ENCODE measurements around the gene LDLRAD2.

LDLRAD2 gene

DNA sequence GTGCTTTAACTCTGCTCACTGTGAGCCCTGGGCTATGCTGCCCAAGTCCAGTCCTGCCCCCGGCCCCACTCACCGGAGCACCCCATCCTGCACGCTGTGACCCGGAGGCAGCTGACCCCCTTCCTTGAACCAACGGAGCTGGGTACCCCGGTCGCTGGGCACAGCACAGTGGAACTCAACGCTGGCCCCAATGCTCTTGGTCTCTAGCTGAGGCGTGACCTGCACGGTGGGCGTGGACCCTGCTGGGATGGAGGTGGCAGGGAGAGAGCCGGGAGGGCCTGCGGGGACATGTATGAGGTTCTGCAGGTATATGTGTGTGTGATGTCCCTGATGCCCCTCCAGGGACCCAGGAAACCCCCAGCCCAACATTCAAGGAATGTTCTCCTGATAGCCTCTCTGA is 24.7 kb downstream of the LDLRAD2 start:
- intact Hi-C loops (cut with DNase I) = no loop called here

DNA sequence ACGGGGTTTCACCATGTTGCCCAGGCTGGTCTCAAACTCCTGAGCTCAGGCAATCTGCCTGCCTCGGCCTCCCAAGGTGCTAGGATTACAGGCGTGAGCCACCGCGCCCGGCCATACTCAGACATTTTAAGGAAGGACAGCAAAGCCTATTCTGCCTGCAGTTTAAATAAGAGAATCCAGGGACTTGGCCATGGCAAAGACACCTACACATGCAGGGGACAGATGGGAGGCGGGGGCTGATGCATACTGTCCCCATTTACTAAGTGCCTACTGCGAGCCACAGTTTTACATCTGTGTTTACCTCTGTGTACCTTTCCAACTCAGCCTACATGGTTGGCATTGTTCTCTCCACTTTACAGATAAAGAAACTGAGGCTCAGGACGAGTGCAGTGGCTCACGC is 25.4 kb downstream of the LDLRAD2 start:
- intact Hi-C loops (cut with DNase I) = no loop called here
- no peak for DNase-seq

More for the DNA sequence above, 24.7 kb downstream of the LDLRAD2 start:
- no peak for DNase-seq

DNA sequence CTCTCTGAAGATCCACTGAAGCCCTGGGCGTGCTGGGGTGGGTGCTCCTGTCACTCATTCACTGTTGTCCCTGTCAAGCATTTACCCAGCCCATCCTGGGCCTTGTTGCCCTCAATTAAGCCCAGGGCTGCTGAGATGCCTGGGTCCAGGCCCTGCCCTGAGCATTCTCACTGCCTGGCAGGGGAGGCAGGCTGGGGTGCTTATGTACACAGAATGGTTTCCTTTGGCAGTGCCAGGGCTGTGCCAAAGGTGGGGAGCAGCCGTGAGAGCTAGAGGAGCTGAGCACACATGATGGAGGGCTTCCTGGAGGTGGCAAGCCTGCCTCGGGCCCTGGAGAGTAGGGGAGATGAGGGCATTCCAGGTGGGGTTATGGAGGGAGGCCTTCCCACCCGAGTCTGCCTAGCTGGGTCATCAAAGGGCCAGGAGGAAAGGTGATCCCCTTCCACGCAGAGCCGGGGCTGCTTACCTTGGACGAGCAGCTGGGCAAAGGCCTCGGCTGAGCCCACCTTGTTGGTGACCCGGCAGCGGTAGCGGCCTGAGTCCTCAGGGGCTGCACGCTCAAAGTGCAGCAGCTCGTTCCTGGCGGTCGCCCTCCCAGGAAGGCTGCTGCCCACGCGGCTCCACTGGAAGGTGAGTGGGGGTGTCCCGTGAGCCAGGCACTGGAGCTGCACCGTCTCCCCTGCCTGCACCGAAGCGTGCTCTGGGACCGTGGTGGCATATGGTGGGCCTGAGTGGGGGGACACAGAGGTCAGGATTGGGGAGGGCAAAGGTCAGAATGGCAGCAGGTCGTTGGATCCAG is 26.5 kb downstream of the LDLRAD2 start:
- intact Hi-C loops (cut with DNase I) = no loop called here
- no peak for DNase-seq

DNA sequence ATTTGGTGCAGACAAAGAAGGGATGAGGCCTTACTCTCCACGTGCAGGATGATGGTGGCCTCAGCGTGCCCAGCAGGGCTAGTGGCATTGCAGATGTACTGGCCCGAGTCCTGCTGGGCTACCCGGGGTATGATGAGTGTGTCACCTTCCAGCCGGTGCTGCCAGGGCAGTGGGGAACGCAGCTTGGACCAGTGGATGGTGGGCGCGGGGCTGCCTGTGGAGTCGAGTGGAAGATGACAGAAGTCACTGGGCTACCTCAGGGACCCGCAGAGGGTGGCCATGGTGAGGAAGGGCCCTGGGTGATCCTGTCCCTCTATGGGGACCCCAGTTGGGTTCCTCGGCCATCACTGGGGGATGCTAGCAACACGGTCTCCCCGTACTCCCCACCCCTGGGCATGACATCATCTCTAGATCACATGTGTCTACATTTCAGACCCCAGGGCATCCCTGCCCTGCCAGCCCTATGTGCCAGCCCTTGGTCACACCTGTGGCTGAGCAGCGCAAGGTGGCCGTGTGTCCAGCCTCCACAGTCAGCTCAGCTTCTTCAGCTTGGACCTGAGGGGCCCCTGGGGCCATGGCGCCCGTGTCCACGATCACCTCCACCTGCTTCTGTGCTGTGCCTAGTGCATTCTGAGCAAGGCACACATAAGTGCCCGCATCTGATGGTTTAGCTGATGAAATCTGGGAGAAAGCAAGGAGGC is 27.4 kb downstream of the LDLRAD2 start:
- no peak for DNase-seq
- intact Hi-C loops (cut with DNase I) = no loop called here

DNA sequence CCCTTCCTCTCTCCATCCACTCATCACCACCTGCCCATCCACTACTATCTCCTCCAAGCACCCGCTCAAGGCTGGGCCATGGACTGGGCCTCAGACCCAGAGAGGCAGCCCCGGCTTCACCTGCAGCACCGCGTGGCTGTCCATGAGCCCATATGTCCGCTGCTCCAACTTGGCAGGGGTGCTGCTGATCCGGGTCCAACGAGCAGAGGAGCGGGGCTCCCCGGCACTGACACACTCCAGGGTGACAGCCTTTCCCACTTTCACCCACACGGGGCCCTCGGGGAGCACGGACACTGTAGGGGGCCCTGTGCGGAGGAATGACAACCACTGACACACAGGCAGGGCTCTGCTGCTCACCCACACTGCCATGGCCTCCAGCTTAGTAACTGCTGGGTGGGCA is 28.9 kb downstream of the LDLRAD2 start:
- intact Hi-C loops (cut with DNase I) = no loop called here
- no peak for DNase-seq

DNA sequence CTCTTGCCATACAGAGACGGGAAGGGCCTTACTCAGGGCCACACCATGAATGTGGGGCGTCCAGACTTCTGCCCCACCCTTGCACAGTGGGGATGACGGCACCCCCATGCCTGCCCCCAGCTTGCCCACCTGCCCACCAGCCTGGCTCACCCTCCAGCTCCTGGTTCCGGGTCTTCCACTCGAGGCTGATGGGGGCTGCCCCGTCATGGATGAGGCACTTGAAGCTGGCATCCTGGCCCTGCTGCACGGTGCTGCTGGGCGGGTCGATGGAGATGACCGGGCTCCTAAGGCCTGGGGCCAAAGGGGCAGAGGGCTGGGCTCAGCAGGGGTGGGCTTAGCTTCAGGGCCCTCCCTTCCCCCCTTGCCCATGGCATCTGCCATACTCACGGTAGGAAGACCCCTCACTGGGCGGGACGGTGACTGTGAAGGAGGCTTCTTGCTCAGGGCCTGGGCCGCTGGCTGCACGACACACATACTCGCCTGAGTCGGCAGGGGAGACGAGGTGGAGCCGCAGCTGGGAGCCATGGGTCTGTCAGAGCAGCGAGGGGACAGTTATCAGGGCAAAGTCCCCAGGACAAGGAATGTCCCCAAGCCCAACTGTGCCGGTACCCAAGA is 29.9 kb downstream of the LDLRAD2 start:
- intact Hi-C loops (cut with DNase I) = no loop called here
- DNase-seq = no peak

DNA sequence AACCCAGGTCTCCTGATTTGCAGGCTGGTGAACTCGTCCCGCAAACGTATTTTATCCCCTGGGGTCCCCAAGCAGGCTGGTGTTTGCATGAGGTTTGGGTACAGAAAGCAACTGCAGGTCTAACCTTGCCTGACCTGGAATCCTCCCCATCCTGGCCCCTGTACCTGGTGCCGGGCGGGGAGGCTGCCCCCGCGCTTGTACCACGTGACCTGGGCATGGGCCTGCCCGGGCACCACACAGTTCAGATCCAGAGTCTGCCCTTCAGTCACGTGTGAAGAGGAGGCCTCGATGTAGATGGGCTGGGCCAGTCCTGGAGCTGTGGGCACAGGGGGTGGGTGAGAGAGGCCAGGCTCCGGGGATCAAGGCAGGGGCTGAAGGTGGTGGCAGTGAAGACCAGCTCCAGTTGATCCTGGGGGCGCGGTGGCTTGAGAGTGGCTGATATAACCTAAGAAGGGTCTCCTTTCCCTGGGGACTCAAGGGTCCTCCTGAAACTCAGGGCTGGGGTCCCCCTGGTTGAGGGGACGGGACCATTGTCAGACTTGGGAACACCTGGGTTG is 30.6 kb downstream of the LDLRAD2 start:
- intact Hi-C loops (cut with DNase I) = no loop called here
- no peak for DNase-seq

DNA sequence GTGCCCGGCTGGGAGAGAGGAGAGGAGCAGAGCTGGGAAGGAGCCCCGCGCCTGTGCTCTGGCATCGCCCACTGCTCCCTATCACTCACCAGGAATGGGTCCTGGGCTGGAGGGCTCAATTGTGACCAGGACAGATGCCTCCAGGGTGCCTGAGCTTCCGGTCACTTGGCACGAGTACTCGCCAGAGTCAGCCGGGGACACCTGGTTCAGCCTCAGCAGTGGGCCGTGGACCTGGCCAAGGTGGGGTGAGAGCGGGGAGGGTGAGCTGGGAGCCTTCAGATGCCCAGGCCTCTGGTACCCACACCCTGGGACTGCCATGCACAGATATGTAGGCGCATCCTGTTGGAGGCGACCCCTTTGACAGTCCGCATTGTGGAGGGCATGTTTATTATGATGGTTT is 31.1 kb downstream of the LDLRAD2 start:
- intact Hi-C loops (cut with DNase I) = no loop called here
- no peak for DNase-seq

DNA sequence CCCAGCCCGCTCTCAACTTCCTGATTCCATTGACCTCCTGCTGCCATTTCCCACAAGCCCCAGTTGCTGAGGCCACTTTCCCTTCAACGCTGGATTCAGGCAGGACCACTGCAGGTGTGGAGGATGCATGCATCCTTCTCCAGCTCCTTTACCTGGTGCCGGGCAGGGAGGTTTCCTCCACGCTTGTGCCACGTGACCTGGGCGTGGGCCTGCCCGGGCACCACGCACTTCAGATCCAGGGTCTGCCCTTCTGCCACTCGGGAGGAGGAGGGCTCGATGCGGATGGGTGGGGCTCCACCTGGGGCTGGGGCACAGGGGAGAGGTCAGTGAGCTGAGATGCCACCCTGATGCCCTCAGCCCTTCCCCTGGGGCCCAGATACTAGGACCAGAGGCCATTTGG is 31.9 kb downstream of the LDLRAD2 start:
- no peak for DNase-seq
- intact Hi-C loops (cut with DNase I) = no loop called here

DNA sequence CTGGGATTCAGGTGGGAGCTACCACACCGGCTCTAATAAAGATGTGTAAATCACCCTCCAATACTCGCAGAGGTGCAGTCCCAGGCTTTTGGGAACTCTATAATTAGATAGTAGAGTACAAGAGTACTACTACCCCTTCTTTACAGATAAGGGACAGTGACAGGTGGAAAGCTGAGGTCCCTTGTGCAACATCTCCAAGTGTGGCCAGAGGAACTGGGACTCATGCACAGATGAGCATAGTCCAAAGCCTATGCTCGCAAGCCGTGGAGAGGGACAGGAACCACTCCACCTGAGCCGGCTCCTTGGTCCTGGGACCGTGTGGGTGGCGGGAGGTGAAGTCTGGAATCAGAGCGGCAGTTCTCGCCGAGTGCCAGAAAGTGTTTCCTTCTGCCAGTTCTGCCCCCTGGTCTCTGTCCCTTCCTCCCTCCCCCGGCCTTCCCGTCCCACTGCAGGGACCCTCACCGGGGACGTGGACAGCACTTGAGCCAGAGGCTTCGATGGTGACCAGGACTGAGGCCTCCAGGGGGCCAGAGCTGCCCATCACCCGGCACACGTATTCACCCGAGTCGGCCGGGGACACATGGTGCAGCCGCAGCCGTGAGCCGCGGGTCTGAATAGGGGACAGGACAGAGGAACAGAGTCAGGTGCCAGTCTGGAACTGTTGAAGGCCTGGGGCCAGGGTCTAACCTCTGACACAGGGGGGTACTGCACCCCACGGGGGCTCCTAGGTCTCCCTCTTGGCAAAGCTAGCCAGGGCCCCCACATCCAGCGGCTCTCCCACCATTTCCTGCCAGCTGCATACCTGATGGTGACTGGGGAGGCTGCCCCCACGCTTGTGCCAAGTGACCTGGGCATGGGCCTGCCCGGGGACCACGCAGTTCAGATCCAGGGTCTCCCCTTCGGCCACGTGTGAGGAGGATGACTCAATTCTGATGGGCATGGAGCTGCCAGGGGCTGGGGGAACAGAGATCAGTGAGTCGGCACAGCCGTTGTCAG is 33.9 kb downstream of the LDLRAD2 start:
- intact Hi-C loops (cut with DNase I) = no loop called here
- no peak for DNase-seq

DNA sequence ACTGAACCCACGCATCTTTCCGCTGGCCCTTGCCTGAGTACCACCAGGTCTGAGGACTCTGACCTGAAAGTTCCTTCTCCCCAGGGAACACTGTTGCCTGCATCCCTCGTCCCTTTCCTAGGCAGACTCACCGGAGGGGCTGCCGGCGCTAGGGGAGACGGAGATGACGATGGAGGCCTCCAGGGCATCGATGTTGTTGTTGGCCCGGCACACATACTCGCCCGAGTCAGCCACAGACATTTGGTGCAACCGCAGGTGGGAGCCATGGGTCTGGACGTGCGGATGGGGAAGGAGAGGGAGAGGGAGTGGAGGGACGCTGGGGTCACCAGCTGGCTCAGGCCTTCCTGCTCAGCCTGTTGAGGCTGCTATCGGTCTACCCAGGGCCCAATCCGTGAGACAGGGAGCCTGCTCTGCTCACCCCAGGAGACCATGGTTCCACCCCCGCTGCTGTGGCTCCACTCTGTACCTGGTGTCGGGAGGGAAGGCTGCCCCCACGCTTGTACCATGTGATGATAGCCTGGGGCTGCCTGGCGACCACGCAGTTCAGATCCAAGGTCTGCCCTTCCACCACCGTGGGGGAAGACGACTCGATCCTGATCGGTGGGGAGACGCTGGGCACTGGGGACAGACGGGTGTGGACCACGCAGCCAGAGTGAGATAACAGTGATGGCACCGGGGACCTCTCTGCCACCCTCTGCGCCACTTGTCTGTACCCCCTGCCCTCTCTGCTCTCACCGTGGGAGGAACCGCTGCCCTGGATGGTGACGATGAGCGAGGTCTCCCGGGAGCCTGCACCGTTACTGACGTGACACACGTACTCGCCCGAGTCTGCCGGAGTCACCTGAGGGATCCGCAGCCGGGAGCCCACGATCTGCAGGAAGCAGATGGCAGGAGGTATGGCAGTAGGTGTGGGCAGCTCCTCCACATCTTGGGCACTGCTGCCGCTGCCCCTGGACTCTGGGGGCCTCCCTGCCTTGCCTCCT is 35.4 kb downstream of the LDLRAD2 start:
- DNase-seq = no peak
- intact Hi-C loops (cut with DNase I) = no loop called here

DNA sequence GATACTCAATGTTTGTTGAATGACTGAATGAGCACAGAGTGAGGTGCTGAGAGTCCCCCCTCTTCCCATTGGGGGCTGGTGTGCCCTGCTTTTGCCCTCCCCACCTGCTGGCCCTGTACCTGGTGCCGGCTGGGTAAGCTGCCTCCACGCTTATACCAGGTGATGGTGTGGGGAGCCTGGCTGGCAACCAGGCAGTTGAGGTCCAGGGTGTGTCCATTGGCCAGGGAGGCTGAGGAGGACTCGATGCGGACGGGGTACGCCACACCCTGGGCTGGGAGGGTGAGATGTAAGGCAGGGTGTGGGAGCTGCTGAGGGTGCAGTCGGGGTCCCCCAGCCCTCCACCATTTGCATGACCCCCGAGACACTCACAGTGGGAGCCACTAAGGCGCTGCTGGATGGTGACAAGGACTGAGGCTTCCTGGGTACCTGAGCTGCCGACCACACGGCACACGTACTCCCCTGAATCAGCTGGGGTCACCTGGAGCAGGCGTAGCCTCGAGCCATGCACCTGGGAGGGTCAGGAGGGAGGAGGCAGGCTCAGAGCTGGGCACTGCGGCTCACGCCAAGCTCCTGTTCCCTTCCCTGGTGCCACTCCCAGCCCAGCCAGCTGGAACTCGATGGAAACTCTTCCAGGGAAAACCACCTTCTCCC is 36.6 kb downstream of the LDLRAD2 start:
- no peak for DNase-seq
- intact Hi-C loops (cut with DNase I) = no loop called here

DNA sequence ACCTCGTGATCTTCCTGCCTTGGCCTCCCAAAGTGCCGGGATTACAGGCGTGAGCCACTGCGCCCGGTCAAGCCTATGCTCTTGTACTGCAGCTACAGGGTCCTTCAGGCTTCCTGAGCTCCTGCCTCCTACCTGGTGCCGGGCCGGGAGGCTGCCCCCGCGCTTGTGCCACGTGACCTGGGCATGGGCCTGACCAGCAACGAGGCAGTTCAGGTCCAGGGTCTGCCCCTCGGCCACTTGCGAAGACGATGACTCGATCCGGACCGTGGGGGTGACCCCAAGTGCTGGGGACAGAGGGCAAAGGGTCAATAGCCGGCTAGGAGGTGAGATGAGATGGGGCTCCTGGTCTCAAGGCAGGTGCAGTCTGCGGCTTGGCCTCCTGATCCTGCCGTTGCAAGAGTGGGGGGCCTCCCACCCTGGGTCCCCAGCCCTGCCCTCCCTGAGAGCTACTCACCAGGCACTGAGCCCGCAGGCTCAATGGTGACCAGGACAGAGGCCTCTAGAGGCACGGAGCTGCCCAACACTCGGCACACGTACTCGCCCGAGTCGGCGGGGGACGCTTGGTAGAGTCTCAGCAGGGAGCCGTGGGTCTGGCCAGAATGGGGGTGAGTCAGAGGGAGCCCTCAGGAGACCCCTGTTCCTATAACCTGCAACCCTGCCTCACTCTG is 38.0 kb downstream of the LDLRAD2 start:
- DNase-seq = no peak
- intact Hi-C loops (cut with DNase I) = no loop called here

DNA sequence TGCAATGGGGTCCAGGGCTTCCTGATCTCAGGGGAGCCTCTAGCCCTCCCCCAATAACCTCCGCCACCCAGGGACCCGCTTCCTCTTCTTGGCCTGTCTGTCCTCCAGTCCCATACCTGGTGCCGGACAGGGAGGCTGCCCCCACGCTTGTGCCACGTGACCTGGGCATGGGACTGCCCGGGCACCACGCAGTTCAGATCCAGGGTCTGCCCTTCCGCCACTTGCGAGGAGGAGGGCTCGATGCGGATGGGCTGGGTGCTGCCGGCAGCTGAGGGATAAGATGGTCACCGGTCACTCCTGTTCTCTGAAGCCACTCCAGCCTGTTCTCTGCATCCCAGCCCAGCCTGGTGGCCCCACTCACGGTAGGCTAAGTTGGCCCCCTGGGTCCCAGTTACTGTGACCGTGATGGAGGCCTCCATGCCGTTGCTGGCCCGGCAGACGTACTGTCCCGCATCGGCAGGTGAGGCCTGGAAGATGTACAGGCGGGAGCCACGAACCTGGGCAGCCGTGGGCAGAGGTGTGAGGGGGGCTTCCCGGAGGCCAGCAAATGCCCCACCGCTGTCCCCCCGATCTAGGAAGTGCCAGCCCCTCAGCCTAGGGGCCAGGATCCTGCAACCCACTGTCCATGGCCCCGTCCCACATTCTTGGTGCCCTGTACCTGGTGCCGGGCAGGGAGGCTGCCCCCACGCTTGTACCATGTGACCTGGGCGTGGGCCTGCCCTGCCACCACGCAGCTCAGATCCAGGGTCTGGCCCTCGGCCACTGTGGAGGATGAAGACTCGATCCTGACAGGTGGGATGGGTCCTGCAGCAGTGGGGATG is 39.6 kb downstream of the LDLRAD2 start:
- no peak for DNase-seq
- intact Hi-C loops (cut with DNase I) = no loop called here

DNA sequence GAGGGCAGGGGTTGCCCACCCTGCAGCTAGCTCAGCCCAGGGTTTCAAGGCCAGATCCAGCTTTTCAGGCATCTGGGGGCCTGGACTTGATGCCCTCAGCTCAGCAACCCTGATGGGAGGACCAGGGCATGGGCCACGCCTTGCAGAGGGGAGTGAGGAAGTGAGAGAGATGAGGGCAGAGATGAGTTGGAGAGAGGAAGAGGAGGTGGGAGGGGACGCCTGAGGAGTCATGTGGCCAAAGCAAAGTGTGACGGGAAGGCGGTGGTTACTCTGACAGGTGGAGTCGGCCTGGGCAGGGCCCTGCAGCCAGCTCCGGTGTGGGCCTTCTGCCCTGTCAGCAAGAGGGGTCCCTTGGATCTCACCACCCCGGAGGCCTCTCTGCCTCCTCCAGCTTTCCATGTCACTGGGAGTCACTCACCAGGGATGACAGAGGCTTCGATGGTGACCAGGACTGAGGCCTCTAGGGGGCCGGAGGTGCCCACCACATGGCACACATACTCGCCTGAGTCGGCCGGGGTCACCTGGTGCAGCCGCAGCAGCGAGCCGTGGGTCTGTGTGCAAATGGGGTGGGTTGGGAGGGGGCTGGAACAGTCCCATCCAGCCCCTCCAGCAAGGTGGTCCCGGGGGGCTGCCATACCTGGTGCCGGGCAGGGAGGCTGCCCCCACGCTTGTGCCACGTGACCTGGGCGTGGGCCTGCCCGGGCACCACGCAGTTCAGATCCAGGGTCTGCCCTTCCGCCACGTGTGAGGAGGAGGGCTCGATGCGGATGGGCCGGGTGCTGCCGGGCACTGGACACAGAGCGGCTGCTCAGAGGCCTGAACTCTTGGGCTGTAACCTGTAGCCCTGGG is 40.4 kb downstream of the LDLRAD2 start:
- DNase-seq = no peak
- intact Hi-C loops (cut with DNase I) = no loop called here

Data from head of caudate nucleus (tissue), 42 donors.